GM18499 (cell line): ENCODE measurements around the gene MUTYH.
"Not testable (repeated sequence)": the region's sequence is repeated elsewhere in the genome, so short reads cannot be mapped to it uniquely, and the experiment has no call there.

Source experiments
- ATAC-seq: cut with Tn5 transposase; IDR thresholded peaks from one replicate; pipeline ENCODE4 v1.9.1; 2021; ENCODE audit warnings: moderate number of reproducible peaks; ENCODE audit not compliant: insufficient read depth, unreplicated experiment

The MUTYH gene

DNA sequence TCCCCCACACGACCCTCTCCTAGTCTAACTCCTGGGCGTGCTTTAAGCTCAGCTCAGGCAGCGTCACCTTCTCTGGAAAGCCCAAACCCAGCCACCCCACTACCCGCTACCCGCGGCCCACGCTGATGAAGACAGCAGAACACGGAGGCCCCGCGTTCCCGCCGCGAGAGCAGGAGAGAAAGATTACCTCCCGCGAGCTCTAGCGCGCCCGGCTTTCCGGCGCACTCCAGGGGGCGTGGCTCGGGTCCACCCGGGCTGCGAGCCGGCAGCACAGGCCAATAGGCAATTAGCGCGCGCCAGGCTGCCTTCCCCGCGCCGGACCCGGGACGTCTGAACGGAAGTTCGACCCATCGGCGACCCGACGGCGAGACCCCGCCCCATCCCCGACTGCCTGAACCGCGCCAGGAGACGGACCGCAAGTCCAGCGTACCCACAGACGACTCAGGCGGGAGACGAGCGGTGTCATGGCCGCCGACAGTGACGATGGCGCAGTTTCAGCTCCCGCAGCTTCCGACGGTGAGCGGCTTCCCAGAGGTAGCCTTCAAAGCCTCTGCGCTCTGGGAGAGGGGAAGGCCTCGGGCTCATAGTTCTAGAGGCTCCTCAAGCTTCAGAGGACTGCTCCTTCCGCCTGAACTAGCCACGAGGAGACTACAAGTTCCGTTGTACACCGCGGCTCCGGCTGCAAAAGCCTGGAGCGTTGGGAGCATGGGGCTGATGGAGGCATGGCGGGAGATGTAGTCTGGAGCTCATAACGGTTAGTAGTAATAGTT lies at the start of gene MUTYH, which contains the start of gene TOE1:
Gene MUTYH, minus strand, starts transcription at position 652 of the 770 bp plus-strand sequence. CDS start 5,935 bp downstream, outside the sequence.
Gene TOE1, plus strand, starts transcription at position 382 of the 770 bp plus-strand sequence. Its CDS starts 83 bp downstream, at position 465.
- ATAC-seq, result peak; percentile 42

DNA sequence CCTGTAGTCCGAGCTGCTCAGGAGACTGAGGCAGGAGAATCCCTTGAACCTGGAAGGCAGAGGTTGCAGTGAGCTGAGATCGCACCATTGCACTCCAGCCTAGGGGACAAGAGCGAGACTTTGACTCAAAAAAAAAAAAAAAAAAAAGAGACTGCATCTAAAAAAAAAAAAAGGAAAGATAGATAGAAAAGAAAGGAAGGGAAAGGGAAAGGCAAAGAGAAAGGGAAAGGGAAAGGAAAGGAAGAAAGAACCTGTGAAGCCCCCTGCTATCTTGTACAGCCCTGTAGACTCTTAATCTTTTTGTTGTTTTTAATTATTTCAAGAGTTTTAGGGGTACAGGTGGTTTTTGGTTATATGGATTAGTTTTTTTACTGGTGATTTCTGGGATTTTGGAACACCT lies 46.0 kb upstream of the MUTYH start:
- no peak for ATAC-seq

DNA sequence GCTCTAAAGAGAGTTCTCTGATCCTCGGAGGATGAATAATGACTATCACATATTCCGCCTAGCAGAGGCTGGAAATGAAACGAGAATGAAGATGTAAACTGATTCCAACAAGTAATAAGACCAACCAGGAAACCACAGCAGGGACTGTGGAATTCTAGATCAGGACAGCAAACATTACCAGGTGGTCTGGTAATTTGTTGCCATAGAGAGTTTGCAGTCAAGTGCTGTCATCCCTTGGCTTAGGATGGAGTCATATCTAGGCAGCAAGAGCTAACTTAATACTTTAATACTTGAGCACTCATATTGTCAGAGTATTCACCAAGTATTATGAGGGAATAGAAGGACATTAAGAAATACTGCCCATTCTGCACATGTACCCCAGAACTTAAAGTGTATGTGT lies 45.1 kb upstream of the MUTYH start:
- ATAC-seq, result no peak

DNA sequence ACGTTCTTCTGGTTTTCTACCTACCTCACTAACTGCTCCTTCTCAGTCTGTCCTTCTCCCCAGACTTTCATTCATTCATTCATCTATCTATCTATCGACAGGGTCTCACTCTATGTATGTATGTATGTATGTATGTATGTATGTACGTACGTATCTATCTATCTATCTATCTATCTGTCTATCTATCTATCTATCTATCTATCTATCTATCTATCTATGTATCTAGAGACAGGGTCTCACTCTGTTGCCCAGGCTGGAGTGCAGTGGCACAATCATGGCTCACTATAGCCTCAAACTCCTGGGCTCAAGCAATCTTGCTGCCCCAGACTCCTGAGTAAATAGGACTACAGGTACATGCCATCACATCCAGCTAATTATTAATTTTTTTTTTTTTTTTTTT lies 44.0 kb upstream of the MUTYH start:
- ATAC-seq, result not testable (repeated sequence)

DNA sequence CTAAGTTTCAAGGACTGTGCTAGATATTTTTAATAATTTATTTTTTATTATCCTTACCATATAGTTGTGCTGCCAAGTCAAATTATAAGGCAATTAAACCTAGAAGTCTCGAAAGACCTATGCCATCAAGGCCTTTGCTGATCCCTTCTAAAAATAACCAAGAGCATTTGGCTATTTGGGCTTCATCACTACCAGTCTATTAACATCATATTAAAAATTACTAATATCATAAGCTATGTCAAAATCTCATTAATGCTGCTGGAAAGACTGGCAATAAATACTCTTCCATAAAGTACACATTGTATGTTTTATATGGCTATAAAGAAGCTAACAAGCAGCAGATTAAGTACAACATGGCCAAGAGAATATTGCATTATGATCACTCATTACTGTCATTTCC lies 43.0 kb upstream of the MUTYH start:
- ATAC-seq, result no peak

DNA sequence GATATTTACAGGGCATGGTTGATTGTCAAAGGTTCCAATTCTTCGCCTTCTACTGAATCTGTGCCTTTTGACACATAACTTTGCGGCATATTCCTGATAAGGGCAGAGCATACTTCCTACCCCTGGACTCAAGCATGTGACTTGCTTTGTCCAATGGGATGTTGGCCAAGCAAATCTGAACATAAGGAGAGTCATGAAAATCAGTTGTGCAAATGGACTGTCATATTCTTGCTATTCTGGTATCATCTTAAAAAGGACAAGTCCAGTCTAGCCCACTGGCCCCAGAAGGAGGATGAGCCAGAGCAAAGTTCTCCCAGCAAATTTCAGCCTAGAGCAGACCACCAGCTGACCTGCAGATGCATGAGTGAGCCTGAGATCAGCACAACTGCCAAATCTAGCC lies 41.0 kb upstream of the MUTYH start:
- ATAC-seq, result no peak

DNA sequence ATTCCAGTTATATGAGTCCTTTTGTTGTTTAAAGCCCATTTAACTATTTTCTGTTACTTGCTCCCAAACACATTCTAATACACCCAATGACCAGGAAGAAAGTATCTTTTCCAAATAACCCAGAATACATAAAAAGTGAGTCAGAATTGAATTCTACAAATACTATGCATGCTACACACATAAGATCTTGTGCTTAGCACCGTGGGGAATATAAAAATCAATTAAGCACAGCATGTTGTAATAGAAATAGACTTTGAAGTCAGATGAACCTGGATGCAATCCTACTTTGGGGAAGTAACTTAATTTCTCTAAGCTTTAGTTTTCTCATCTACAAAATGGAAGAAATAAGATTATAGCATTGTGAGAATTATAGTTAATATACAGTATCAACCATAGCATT lies 40.5 kb upstream of the MUTYH start:
- ATAC-seq, result no peak

DNA sequence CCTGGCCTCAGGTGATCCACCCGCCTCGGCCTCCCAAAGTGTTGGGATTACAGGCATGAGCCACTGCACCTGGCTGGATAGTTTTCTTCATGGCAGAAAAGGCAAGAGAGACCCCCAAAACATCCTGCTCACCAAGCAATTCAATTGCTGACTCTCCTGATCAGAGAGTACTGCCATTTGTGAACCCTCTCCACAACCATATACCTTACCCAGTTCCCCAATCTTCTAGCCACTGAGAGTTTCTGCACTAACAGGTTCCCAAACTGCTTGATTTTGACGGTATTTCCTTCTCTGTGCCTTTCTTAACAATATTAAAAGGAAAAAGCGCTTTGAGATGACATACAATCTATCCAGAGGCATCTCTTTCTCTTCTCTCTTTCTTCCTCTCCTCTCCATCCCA lies 39.9 kb upstream of the MUTYH start:
- no peak for ATAC-seq

DNA sequence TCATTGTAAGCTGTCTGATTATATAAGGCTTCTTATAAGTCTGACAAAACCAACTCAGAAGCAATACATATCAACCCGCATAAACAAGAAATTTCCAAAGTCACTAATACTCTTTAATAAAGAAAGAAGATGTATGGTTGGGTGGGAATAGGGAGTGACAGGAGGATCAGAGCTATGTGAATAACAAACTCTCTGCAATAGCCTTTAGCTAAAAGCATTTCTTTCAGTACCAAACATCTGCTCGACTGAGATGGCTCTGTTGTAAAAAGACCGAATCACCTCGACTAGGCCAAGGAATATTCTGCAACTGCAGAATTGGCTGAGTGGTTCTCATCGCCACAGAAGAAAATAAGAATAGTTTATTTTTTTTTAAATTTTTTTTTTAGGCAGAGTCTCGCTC lies 39.3 kb upstream of the MUTYH start:
- no peak for ATAC-seq

DNA sequence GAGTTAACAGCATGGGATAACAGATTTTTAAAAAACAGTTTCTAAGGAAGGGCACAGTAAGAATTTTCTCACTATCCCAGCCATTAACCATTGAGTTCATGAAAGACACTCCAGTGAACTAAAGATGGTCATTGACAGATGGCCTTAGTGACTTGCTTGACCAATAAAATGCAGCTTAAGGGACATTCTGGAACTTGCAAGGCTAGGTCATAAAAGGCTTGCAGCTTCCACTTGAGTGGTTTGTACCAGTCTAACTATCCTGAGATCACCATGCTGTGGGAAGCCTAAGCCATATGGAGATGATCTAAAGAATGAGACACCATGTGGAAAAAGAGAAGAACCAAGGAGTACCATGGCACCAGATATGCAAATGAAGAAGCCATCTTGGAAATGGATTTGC lies 37.9 kb upstream of the MUTYH start:
- ATAC-seq, result no peak

DNA sequence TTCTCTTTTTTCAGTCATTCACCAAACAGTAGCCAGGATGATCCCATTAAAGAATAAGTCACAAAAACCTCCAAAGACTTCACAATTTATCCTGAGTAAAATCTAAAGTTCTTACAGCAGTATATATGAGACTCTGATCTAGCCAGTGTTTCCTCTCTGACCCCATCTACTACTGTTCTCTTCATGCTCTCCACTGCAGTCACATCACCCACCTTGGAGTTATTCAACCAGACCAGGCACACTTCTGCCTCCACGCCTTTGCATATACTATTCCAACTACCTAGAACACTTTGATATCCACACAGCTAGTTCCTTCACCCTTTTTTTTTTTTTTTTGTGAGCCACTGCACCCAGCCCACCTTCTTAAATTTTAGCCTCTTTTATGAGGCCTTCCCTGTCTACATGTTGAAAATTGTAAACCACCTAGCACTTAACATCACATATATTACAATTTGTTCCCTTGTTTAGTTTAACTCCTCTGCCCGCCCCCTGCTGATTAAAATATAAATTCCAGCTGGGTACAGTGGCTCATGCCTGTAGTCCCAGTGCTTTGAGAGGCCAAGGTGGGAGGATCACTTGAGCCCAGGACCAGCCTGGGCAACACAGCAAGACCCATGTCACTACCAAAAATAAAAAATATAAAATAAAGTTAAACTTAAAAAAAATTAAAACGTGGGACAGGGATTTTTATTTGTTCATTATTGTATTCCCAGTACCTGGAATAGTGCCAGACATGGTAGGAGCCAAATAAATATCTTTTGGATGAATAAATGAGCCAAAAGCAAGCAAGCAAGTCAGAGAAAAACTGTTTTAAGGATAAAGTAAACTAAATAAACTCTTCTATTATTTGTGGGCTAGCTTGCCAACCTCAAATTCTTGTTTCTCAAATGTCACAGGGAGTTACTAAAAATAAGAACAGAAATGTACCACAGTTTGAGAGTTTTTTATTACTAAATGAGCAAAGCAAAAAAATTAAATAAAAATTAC lies 35.2 kb upstream of the MUTYH start:
- ATAC-seq, result no peak

DNA sequence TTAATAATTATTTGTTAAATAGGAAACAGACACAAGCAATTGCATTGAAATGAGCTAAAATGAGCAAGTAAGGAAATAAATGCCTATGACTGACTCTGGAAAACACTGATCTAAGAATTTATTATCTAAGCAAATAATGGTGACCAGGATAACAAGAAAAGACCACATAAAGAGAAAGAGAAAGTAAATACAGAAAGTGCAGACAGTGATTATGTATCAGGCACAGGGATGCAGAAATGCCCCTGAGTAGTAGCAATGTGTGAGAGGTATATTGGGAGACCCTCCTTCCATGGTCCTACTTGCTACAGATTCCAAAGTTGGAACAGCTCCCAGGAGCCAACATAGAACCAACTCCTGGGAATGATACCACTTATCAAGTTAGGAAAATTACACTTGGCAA lies 33.3 kb upstream of the MUTYH start:
- ATAC-seq, result no peak

DNA sequence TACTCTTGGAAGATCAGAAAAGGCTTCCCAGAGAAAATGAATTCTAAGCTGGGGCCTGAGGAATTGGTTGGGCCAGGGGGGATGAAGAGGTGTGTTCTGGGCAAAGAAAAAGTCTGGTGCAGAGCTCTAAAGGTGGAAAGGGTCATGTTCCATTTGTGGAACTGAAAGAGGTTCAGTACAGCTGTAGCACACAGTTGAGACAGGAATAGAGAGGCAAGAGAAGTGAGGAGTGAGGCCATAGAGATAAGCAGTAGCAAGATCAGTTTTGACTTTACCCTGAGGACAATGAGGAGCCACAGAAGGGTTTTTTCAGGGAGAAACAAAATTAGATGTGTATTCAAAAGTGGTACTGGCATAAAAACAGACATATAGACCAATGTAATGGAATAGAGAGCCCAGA lies 30.3 kb upstream of the MUTYH start:
- ATAC-seq, result no peak

DNA sequence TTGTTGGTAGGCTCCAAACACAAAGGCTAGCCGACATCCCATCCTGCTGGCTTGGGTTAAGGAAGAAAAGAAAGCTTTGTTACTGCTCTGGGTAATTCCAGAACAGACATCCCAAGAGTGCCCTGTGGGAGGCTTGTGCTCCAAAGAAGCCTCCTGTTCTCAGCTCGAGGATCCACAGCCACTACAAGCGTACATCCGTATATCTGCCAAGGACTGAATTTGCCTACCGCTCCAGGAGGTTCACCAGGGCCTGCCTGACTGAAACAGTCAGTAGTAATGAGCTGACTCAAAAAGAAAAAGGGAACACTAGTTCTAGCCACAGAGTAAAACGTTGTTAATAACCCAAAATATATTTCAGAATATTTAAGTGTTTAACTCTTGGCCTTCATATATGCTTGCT lies 24.8 kb upstream of the MUTYH start:
- no peak for ATAC-seq

DNA sequence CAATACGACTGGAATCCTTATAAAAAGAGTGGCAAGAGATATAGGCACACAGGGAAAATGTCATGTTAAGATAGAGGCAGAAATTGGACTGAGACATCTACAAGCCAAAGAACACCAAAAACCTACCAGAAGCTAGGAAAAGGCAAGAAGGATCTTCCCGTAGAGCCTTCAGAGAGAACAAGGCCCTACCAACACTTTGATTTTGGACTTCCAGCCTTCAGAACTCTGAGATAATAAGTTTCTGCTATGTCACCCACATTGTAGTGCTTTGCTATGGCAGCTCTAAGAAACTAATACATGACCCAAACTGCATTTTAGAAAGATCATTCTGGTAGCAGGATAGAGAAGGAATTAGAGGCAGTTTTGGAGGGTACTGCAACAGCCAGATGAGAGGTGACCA lies 24.1 kb upstream of the MUTYH start:
- ATAC-seq, result no peak

DNA sequence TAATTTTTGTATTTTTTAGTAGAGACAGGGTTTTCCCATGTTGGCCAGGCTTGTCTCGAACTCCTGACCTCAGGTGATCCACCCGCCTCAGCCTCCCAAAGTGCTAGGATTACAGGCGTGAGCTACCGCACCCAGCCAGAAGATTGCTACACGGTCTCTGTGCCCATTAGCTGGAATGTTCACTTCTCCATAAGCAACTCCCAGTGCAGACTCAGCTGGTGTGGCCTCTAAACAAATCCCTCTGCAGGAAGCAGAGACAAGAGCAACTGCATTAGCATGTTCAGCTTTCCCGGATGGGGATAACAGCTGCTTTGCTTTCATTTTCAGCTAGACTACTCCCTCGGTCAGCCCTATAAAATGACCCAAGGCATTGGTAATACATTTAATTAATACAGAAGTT lies 20.7 kb upstream of the MUTYH start:
- ATAC-seq, result not testable (repeated sequence)

DNA sequence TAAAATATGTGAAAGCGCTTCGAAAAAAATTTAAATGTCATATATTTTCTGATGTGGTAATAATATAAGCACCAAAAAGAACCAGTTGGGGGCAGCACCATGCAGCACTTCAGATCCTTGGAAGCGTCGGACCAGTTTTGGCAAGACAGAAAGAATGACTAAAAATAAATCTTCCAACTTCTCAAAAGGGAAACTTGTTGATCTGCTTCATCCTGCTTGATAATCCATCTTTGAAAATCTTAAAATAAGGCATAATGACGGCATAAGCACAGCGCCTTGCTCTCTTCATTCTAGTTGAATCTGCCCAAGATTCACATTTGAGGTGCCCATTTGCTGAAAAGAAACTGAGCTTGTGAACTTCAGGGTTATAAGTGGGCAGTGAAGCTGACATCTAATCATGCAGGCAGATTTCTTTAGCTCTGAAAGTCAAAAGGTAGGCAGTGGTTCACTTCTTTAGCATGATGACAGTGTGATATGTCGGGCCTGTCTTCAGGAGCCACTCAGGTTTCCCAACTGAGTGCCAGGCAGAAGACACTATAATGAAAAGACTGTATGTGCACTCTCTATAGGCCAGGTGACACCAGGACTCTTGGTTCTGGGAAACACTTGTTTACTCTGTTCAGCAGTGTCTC lies 19.8 kb upstream of the MUTYH start:
- no peak for ATAC-seq

DNA sequence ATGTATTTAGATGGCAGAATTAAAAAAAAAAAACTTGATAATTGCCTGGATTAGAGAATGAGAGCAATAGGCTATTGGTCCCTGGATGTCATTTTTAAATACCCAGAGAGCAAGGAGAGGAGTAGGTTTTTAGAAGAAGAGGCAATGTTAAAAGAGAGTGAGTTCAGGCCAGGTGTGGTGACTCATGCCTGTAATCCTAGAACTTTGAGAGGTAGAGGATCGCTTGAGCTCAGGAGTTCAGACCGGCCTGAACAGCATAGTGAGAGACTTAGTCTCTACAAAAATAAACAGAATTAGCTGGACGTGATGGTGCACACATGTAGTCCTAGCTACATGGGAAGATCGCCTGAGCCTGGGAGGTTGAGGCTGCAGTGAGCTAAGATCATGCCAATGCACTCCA lies 15.9 kb upstream of the MUTYH start:
- ATAC-seq, result no peak

DNA sequence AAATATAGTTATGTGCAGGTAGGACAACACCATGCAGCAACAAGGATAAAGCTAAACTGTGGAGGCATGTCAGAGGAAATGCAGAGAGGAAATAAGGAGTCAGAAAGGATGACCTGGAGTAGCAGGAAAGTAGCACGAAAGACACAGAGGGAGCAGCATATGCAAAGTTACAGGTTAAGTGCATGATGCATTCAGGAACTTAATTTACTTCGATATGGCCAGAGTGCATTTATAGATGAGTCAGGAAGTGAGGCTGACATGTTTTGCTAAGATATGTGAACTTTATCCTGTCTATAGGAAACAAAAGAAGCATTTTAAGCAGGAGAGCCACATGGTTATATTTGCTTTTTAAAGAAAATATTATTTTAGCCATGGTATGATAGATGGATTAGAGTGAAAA lies 15.4 kb upstream of the MUTYH start:
- no peak for ATAC-seq

DNA sequence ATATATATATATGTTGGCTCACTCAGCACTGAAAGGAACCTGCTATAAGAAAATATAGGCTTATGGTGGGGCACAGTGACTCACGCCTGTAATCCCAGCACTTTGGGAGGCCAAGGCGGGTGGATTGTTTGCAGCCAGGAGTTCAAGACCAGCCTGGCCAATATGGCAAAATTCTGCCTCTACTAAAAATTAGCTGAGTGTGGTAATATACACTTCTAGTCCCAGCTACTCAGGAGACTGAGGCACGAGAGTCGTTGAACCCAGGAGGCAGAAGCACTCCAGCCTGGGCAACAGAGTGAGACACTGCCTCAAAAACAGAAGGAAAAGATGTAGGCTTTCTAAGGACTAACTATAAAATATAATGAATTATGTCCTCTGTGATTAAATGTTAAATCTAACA lies 14.6 kb upstream of the MUTYH start:
- no peak for ATAC-seq

DNA sequence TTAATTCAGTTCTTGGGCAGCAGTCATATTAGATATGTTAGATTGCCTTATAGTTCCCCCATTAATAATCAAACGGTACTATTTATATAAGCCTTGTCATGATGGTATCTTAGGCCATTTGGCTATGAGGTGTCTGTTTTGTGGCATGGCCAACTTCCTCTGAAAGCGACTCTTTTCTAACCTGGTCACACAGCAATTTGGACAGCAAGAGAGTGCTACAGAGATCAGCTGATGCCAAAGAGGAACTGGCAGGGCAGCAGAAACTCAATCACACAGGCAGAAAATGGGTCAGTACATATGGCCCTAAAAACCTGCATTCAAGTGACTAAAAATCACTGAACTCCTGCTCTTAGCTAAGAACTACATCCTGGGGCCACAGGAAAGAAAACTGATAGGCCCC lies 13.4 kb upstream of the MUTYH start:
- no peak for ATAC-seq
